NCI-H187 (cell line): ENCODE data around the gene RIMS3.

Source experiments
- DNase-seq, 2 experiments: peaks; one replicate each; lab custom pipeline; 2025; lab: John Stamatoyannopoulos, UW

The RIMS3 gene

DNA sequence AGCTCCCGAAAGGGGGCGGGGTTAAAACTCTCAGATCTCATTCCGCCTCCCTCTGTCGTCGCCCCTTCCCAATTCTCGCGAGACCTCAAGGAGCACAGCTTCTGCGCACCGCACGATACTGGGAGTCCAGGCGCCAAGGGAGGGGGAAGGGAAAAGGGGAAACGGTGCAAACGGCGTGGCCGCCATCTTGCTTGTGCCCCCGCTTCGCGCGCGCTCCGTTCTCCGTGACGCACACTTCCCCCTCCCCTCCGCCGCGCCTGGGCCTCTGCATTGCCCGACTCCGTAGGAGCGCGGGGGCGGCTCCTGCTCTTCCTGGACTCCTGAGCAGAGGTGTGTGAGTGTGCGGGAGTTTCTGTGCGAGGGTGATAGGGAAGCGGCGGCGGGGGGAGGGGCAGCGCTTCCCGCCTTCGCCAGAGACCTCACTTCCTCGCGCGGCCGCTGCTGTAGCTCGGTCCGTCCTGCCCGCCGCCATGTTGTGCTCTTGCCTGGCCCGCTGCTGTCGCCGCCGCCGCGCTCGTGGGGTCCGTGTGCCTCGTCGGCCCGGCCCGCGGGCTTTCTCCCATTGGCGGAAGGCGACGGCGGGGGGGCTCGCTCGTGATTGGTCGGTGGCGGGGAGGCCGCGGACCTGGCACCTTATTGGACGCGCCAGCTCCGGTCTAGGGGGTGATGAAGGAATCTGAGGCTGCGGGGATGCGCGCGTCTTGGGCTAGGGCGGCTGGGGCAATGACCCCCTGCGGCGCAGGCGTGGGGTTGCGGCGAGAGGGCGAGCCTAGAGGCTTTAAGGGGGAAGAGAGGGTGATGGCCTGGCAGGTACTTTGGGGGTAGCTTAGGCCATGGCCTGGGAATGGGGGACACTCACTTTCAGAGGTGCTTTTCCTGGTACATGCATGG, 26.3 kb upstream of the RIMS3 start, which contains the start of gene NFYC:
NFYC (plus strand) TSS at position 167 of the 891 bp plus-strand sequence. CDS start 47,140 bp downstream, outside the sequence.
- DNase-seq, result peak; percentile 85 to 99

DNA sequence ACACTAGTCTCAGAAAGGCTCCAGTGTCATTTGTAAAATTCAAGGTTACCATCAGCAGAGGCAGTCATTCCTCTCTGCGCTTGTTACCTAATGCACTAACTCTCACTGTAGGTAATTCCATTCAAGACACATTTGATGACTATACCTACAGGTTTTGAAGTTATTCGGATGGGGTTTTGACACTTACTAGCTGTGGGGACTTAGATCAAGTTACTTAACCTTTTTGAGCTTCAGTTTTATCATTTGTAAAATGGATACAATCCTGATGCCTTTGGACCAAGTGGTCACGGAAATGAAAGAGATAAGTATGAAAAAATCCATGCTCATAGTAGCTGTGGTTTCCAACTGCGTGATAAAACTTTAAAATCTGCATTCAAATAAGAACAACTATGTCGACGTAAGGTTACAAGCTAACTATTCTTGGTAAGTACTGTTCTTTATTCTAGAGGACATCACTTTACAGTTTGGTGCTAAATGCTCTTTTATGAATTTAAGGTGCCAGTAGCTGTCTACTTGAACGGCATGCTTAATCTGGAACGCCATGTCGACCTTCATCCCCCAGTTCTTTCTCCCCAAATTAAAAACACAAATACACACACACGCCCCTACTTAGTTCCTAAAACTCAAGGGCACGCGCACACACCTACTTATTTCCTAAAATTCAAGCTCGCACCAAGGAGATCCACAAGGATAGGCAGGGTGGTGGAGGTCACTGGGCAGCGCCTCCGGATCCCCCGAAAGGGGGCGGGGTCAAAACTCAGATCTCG, 25.5 kb upstream of the RIMS3 start:
- no peak for DNase-seq

DNA sequence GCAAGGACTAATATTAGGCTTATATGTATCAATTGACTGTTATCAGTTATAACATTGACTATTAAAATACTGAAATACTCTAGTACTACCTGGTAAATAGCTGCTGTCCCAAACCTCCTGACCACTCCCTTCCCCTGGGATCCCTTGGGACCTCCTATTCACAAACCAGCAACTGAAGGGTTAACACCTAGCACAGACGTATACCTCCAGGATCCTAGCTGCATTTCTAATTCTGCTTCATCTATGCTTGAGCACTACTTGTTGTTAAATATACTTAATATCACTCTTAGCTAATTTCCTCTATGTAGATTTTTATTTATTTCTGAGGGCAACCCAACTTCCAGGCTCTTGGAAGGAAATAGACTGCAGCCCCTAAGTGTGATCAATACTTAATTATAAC, 24.3 kb upstream of the RIMS3 start:
- DNase-seq, result no peak

DNA sequence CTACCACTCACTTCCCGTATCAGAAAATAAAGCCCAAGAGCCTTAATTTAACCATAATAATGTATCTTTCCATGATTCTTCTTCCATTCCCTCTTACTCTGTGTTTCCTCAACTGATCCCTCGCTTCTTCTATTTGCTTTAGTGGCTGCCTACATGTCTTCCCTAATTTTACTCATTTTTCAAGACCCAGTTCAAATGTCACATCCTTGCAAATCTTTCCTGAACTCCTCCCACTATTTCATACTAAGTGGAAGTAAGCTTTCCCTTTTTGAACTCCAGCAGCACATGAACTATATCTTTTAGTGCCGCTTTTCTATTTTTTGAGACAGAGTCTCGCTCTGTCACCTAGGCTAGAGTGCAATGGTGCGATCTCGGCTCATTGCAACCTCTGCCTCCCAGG, 22.2 kb upstream of the RIMS3 start:
- no peak for DNase-seq

DNA sequence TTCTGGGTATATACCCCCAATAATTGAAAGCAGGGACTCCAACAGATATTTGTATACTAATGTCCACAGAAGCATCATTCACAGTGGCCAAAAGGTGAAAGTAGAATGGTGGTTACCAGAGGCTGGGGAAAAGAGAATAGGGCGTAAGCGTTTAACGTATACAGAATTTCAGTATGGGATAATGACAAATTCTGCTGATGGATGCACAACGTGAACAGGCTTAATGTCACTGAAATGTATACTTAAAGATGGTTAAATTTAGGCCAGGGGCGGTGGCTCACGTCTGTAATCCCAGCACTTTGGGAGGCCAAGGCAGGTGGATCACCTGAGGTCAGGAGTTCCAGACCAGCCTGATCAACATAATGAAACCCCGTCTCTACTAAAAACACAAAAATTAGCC, 21.6 kb upstream of the RIMS3 start:
- no peak for DNase-seq

DNA sequence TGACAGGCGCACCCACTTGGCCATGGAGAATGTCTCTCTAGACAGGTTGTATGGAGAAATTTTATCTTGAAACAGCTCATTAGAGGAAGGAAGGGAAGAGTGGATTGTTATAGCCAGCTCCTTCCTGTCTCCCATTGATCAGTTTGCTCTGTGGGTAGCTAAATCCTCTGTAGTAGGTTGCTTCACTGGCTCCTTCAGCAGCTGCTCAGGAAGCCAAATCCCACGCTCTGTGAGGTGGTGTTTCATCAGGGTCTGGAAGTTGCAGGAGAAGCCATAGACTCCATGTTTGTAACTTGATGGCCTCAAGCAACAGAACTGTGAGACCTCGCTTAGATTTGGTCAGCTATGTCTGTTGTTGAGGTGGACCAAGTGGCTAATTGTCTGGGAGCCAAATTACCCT, 19.2 kb upstream of the RIMS3 start:
- no peak for DNase-seq

DNA sequence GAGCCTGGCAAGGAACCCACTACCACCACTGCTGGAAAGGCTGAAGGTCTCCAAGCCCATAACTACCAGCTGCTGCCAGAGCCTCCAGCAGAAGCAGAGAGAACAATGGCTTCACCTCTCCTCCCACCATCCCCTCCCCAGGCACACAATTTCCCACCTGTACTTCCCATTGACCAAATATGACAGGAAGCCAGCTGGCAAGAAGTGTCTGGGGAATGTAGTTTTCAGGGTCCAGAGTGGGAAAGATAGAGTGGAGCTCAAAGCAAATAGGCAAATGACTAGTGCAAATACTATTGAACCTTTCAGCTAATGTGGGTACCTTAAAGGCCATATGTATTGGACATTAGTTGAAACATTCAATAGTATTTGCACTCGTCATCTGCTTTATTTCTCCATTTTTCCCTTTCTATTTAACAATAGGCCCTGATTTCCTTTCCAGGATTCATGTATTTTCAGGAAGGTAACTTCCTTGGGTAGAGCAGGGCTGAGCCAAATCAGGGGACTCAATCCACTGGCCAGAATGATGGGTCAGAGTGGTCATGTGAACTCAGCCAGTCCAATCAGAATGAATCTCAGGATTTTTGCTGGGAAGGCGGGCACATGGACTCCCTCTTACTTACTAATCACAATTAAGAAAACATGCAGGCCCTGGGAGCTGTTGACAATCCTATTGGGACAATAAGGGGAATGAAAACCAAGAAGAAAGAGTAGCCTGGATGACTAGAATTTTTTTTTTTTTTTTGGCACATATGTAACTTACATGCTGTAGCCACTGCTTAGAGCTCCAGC, 13.9 kb upstream of the RIMS3 start:
- no peak for DNase-seq

DNA sequence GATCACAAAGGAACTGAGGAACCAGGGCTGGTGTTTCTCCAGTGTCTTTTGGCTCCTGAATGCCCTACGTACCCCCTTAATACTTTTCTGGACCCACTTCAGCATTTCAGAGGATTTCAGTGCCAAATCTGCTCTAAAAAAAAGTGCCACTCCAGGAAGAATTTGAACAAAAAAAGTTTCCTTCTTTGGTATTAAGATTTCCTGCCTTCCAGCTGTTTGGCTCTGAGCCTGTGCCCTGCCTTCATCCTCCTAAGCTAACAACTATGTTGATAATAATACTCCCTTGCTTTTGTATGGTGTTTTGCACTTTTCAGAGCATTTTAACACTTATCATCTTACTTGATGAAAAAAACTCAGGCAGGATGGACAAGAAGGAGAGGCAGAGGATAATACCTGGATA, 11.0 kb upstream of the RIMS3 start:
- no peak for DNase-seq

DNA sequence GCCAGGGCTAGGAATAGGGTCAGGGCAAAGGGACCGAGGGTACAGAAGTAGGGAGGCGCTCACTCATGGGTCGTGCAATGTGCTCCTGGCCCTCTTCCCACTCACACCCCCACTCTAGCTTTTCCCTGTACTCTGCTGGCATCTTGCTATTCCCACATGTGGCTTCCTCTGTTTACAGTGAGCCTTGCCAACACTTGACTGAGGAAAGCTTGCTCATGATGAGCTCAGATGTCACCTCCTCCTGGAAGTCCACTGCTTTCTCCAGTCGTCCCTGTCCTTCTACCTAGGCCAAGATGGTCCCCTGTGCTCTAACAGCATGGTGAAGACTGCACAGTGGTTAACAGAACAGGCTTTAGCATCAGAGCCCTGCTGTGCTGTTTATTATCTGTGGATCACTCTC, 8.0 kb upstream of the RIMS3 start:
- no peak for DNase-seq

DNA sequence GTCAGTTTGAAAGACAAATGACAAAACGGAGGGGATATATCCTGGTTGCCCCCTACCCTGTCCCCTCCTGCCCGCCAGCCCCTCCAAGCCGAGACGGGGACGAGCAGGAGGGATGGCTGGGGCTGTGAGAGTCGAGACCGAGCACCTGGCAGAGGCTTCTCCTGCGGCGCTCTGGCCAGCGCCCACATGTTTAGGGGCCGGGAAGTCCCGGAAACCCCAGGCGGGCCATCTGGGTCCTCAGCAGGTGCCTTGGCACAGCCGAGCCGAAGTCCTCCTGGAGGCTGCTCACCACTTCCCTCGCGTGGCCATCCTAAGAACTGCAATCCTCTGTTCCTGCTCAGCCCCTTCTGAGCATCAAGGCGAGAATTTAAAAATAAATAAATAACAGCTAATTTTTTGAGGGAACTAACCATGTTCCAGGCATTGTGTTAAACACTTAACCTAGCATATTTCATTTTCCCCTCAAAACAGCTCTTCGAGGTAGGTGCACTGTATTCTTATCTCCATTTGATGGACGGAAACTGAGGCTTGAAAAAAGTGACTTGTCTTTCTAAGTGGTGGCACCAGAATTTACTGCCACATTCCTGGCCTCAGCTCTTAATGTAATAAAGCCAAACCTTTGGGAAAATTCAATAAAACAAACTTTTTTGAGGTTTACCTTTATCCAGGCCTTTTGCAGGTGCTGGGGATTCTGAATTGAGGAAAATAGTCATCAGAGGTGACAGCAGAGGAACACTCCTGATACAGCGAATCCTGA, 3.5 kb upstream of the RIMS3 start:
- peak; percentile 37 to 60 for DNase-seq

DNA sequence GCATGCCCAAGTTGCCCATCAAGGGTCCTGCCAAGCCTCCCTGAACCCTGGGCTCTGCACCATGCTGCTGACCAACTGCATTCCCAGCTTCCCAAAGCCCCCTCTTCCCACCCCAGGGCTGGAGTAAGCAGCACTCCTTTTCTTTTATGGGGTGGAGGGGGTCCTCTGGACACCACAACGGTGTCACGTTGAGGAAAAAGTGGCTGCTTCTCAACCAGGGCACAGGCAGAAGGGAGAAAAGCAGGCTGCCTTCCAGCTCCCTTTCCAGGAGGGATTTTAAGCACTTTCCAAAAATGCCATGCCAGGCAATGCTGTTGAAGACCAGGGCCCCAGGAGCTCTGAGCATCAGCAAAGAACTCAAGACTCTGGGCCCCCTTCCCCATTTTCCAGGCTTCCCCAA, 691 bp downstream of the RIMS3 start:
- no peak for DNase-seq

DNA sequence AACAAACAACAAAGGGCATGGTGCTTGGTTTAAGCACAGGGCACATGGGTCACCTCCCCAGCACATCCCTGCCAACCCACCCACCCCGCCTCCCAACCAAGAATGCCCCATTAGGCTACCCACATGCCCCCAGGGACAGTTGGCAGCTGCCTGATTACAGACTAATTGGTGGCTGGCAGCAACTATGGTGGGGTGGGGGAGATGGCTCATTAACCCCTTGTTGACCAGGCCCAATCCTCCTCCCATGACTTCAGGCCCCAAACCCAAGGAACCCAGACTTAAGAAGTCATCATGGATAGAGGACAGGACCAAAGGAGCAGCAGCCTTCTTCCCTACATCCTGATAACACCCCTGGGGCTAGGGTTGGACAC, 1.3 kb downstream of the RIMS3 start:
- no peak for DNase-seq

DNA sequence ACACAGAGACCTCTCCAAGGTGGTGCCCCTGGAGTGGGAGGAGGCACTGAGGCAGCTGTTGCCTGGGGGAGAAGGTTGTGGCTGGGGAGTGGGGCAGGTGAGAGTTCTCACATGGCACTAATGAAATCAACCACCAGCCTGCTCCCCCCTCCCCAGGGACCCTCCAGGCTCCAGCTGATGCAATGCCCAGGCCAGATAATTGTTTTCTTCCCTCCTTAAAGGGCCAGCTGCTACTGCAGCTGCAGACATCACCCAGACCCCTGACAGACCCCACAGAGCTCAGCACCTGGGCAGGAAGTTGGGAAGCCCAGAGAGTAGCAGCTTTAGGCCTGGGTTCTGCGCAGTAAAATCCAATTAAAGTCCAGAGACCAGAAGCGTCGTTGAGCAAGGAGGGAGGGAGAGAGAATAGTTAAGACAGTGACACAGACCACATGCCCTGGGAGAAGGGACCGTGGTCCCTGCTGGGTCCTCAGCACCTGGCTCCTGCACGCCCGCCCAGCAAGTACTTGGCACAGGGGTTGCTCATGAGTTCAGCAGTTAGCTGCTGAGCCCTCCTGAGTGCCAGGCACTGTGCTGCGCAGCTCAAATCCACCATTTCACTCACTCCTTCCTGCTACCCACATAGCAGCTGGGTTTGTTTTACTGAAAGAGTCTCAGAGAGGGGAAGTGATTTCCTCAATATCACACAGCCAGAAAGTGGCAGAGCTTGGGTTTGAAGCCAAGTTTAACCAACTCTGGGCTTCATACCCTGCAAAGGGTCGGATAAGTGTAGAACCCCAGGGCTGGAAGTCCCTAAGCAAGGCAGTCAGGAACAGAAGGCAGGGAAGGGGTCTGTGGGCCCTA, 1.9 kb downstream of the RIMS3 start:
- DNase-seq, result peak in 1 of 2 experiments; percentile 48

DNA sequence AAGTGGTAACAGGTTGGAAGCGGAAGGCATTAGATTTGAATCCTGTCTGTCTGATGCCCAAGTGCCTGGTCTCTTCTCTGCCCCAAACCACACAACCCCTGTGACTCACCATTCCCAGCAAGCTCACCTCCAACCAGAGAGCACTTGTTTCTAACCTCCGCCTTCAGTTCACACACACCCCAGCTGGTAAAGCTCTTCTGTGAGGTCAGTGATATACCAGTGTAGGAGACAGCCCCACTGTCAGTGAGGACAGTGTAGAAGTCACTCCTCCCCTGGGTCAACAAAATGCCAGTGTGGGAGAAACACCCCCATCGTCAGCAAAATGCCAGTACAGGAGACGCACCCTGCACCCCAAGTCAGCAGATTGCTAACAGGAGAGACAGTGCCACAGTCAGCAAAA, 2.6 kb downstream of the RIMS3 start:
- DNase-seq, result no peak

DNA sequence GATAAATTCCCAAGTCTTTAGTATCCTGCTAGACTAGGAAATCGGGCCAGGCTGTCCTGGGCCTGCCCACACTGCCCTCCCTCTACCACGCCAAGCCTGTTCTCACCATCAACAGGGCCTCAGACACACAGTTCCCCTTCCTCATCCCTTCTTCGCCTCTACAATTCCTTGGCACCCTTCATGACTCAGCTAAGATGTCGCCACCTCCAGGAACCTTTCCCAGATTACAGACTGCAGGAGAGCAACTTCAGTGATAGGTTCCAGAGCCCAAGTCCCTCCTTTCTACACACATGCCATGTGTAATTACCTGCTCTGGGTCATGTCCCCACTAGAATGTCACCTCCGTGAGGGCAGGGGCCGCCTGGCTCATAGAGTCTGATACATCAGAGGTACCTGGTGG, 3.3 kb downstream of the RIMS3 start:
- no peak for DNase-seq

DNA sequence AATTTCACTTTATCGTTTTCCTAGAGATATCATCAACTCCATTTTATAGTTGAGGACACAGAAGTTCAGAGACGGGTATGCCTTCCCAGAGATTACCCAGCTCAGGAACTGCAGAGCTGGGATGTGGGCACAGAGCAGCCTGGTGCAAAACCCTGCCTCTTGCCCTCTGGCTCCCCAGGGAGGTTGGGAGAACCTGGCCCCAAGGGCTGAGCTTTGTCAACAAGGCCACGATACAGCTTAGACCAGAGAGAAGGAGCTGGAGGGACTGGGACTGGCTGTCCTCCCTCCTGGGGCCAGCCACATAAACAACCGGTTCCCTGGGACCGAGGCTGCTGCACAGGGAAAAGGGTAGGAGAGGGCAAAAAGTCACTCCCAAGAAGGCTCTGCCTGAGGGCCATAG, 3.8 kb downstream of the RIMS3 start:
- DNase-seq, result no peak

DNA sequence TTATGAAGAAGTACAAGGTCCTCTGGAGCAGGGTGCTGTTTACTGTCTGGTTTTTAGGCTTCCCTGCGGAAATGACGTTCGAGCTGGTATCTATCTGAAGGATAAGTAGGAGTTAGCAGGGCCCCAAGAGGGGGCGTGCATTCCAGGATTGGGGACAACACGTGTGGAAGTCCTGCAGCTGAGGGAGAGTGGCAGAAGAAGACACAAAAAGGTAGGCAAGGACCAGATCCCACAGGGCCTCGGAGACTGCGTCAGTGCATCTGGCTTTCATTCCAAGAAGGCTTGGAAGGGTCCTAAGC, 5.9 kb downstream of the RIMS3 start:
- DNase-seq, result no peak

DNA sequence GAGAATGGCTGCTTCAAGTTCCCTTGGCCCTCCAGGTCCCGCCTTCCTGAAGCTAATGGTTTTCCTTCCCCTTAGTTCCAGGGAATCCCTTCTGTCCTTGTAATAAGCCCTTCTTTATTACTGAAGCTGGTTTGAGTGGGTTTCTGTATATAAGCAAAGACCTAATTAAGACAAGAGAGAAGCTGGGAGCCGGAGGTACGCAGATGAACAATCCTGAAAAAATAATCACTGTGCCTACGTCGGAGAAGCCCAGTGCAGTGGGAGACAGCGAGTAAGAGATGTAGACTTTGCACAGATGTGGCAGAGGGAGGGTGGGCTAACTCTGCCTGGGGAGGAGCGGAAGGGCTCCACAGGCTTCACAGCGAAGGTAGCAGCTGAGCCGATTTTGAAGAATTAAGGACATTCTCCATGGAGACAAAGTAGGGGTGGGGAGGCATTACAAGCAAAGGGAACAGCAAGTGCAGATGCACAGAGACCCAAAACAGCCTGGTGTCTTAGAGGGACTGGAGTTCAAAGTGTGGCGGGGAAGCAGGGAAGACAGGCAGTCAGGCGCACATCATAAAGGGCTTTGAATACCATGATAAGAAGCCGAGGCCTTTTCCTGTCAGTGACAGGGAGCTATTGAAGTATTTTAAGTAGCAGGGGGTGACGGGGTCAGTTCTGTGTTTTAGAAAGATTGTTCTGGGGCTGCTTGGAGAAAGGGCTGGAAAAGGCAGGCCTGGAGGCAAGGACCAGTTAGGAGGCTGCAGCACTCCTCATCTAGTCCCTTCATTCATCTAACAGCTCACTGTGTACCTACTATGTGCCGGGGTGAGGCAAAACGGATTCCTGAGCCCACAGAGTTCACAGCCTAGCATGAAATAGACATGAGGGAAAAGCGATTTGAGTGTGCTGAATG, 6.5 kb downstream of the RIMS3 start:
- DNase-seq, result no peak

DNA sequence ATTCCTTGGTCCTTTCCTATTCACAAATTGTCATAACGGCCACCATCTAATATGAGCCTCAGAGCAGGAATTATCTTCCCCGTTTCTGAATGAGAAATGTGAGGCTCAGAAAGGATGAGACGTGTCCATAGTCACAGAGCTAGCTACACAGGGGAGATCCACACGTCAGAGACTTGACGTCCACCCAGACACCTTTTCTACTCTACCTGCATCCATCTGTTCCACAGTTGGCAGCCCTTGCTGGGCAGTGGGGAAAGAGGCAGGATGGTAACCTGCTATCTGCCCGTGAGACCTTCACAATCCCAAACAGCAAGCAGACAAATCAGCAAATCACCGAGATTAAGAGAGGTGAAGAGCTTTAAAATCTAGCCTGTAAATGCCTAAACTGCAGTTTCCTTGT, 8.4 kb downstream of the RIMS3 start:
- no peak for DNase-seq
